Body of pancreas (tissue), 4 donors: ENCODE measurements around the gene STARD9.

Source experiments
- CTCF ChIP-seq, 7 experiments: fragments of 450-650 bp in 4 of 7; fragments of 200-600 bp in 3 of 7; sonication (generic) in 3 of 7; IDR thresholded peaks; one replicate each; pipeline ENCODE4 v1.5.1; 2016 to 2019; ENCODE audit warnings: antibody characterized with exemption in 7 of 7
- POLR2A ChIP-seq, 3 donors: fragments of 450-650 bp; IDR thresholded peaks; one replicate each; pipeline ENCODE4 v1.6.1; 2016; ENCODE audit warnings: antibody characterized with exemption in 3 of 3, mild to moderate bottlenecking in 2 of 3

- TF ChIP-seq CTCF (IDR thresholded peaks at IDR 0.05) (no peak), POLR2A (IDR thresholded peaks at IDR 0.05) (no peak)
Observed at GRCh38 chr15:42720071-42720470, 144.7 kb downstream of the STARD9 start.
